NCI-H1436 treated with DMSO at 0.1 percent for 48 hours (cell line): Measurements from ENCODE around the gene EIF4G3.
"Not testable (repeated sequence)": the region's sequence is repeated elsewhere in the genome, so short reads cannot be mapped to it uniquely, and the experiment has no call there.

Experiments
- DNase-seq: peaks from one replicate; lab custom pipeline; 2025; lab: John Stamatoyannopoulos, UW

EIF4G3 gene

GRCh38 chr1:20948101-20948500, 228.6 kb downstream of the EIF4G3 start:
- DNase-seq, result no peak

GRCh38 chr1:20947409-20947808, 229.3 kb downstream of the EIF4G3 start:
- no peak for DNase-seq

GRCh38 chr1:20936621-20937020, 240.1 kb downstream of the EIF4G3 start:
- no peak for DNase-seq

- DNase-seq, result no peak
These were observed 240.5 kb downstream of the EIF4G3 start for GRCh38 chr1:20936216-20936615.

GRCh38 chr1:20935717-20936116, 241.0 kb downstream of the EIF4G3 start:
- DNase-seq, result no peak

GRCh38 chr1:20932437-20932977, 244.2 kb downstream of the EIF4G3 start:
- DNase-seq, result no peak

GRCh38 chr1:20931930-20932436, 244.7 kb downstream of the EIF4G3 start:
- DNase-seq, result no peak

- no peak for DNase-seq
These were observed 246.3 kb downstream of the EIF4G3 start for GRCh38 chr1:20930427-20930826.

- DNase-seq, result no peak
These were observed 248.6 kb downstream of the EIF4G3 start for GRCh38 chr1:20928146-20928545.

GRCh38 chr1:20921285-20921684, 255.4 kb downstream of the EIF4G3 start:
- DNase-seq, result no peak

- no peak for DNase-seq
These were observed 263.5 kb downstream of the EIF4G3 start for GRCh38 chr1:20913242-20913641.

GRCh38 chr1:20907526-20907925, 269.2 kb downstream of the EIF4G3 start:
- DNase-seq, result not testable (repeated sequence)

- DNase-seq, result no peak
These were observed 273.3 kb downstream of the EIF4G3 start for GRCh38 chr1:20903437-20903836.

GRCh38 chr1:20900056-20900455, 276.6 kb downstream of the EIF4G3 start:
- no peak for DNase-seq

GRCh38 chr1:20899154-20899972, 277.3 kb downstream of the EIF4G3 start:
- DNase-seq, result no peak

- DNase-seq, result no peak
These were observed 279.9 kb downstream of the EIF4G3 start for GRCh38 chr1:20896826-20897225.

GRCh38 chr1:20893931-20894330, 282.8 kb downstream of the EIF4G3 start:
- DNase-seq, result no peak

- DNase-seq, result no peak
These were observed 285.6 kb downstream of the EIF4G3 start for GRCh38 chr1:20891091-20891490.

GRCh38 chr1:20887246-20887645, 289.5 kb downstream of the EIF4G3 start:
- no peak for DNase-seq

- no peak for DNase-seq
These were observed 291.6 kb downstream of the EIF4G3 start for GRCh38 chr1:20885121-20885520.

GRCh38 chr1:20884513-20884912, 292.2 kb downstream of the EIF4G3 start:
- DNase-seq, result no peak

GRCh38 chr1:20883766-20884165, 292.9 kb downstream of the EIF4G3 start:
- no peak for DNase-seq

- no peak for DNase-seq
These were observed 293.9 kb downstream of the EIF4G3 start for GRCh38 chr1:20882837-20883236.

GRCh38 chr1:20878799-20879198, 297.9 kb downstream of the EIF4G3 start:
- no peak for DNase-seq
